Activated CD8-positive, alpha-beta memory T cell treated with anti-CD3 and anti-CD28 coated beads, Interleukin-2, amount 50 U/mL, for 48 hours (primary cell): ENCODE results near the gene JOSD1.

Source experiments
- DNase-seq: peaks from one replicate; pipeline ENCODE4 v3.0.0-alpha.2; 2020

Gene JOSD1

DNA sequence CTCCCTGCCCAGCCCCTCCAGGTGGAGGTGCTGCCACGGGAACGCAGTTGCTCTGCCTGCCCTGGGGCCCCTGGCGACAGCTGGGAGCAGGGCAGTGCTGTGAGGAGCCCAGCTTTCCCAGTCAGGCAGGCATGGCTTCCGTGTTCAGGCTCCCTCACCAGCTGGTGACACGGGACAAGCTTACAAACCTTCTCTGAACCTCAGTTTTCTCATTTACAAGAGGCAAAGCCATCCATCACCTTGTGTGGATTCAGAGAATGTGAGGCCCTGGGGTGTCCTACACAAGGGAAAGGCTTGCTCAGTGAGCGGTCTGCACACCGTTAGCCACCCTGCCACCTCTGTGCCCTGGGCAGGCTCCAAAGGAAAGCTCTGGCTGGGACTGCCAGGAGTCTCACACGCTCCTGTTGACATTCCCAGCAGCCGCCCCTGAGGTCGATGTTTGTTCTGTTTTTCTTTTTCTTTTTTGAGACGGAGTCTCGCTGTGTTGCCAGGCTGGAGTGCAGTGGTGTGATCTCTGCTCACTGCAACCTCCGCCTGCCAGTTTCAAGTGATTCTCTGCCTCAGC, 31.6 kb upstream of the JOSD1 start:
- no peak for DNase-seq

DNA sequence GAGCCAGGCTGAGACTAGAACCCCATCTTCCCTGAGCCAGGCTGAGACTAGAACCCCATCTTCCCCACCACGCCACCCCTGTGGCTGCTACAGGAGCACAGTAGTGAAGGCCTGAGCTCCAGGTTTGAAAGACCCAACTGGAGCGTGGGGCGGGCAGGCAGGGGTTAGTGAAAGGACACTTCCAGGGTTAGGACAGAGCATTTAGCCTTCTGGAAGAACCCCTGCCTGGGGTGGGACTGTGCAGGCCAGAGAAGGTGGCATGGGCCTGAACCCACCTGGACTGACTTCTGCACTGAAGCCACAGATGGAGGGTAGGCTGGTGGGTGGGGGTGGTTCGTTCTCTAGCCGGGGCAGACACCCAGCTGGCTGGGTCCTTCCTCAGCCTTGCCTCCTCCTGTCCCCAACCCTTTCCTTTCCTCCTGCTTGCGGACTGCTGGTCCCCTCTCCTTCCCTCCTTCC, 31.0 kb upstream of the JOSD1 start:
- DNase-seq = no peak

DNA sequence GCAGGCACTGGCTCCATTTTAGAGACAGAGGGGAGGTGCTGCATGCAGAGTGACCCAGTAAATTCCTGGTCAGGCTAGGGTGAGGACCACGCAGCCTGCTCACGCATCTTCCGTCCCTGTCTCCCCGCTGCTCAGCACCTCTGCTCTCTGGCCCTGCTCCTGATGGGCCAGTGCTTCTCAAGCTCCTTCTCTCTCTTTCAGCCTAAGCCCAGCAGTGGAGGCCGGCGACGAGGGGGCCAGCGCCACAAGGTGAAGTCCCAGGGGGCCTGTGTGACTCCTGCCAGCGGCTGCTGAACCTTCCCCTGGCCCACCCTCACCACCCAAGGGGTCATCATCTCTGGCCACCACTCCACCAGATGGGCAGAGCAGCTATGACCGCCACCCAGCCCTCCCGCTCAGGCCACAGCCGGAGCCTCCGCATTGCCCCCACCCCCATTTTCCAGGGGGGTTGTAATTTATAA, 29.7 kb upstream of the JOSD1 start:
- DNase-seq = no peak

DNA sequence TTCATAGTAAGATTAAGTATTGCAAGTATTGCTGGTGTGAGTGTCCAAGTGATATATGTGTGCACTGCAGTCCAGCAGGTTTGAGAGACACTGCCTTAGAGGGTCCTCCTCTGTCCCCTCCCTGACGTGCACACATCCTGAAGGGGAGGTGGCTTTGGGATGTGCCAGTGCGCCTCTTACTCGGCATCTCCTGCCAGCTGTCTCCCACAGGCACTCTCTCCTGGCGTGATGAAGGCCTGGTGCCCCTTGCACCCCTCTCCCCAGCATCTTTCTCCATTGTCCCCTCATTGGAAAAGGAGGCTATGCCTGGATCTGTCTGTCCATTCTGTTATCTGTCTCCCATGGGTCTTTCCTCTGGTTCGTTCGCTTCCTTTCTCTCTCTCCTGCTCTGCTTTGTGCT, 29.2 kb upstream of the JOSD1 start:
- no peak for DNase-seq

DNA sequence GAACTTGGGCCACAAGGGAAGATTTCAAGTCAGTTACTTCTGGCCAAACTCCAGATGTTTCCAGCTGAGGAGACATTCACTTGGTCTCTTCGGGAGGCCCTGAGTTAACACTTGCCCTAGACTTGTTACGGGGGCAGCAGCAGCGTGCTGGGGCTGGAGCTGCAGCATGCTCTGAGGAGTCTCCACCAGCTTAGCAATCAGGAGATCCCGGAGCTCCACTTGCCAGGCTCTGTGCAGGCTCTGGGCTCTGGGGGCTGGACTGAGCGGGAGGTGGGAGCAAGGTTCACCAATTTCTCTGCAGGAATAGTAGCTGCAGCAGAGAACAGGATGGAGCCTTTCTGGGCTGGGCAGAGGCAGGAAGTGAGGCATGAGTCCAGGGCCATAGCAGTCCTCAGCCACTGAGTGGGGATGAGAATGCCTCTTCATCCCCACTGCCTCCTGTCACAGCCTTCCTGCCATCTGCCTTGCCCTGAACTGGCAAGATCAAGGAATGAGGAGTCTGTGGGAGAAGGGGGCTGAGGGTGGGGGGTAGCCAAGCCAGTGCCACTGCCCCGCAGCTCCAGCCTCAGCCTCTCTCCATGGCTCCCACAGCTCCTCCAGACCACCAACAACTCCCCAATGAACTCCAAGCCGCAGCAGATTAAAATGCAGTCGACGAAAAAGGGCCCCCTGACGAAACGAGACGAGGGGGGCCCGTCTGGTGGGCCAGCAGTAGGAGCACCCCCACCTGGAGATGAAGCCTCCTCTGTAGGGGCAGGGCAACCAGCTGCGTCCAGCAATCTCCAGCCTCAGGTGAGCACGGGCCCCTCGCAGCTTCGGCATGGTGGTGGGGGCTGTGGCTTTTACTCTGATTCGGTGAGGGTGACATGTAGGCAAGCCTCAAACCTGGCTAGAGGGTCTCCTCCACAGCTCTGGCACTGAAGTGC, 28.4 kb upstream of the JOSD1 start:
- DNase-seq = no peak

DNA sequence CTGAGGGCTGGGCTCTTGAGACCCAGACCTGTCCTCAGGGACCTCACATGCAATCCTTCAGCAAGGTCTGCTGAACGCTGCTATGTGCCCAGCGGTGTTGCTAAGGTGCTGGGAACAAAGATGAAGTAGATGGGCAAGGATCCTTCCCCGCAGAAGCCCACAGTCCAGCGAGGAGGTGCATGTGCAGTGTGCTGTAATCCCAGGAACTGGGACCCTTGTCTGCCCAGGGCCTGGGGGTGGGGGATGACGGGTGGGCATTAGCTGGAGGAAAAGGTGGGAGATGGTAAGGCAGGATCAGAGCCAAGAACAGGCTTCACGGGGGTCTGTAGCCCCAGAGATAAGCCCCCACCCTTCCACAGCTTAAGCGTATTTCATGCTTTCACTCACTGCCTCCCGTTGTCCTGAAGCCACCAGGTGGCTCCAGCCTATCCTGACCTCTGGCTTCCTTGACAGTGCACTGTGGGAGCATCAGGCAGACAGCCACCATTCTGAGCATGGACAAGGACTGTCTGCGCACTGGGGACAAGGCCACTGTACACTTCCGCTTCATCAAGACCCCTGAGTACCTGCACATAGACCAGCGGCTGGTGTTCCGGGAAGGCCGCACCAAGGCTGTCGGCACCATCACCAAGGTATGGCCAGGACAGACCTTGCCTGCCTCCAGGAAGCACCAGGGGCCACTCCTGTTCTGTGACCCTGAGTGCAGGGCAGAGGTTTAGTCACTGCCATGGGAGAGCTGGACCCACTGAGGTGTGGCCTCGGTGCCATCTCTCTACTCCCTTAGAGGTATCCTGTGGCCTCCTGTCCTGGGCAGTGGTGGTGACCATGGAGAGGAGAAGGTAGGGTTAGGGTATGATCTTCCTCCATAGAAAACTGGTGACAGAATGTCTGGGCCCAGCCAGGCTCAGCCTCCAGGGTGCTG, 27.0 kb upstream of the JOSD1 start:
- no peak for DNase-seq

DNA sequence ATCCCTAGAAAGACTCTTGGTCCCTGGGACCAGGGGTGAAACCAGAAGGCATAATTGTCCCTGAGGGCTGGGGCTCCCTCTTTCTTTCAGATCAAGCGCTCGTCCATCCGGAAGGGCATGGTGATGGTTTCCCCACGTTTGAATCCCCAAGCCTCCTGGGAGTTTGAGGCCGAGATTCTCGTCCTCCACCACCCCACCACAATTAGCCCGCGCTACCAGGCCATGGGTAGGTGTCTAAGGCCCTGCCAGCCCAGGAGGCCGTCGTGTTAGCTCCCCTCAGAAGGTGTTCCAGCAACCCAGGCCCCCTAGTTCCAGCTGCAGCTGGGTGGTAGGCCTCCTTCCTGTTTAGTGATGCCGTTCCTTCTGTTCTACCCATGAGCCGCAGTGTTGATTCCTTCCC, 26.4 kb upstream of the JOSD1 start:
- DNase-seq = no peak

DNA sequence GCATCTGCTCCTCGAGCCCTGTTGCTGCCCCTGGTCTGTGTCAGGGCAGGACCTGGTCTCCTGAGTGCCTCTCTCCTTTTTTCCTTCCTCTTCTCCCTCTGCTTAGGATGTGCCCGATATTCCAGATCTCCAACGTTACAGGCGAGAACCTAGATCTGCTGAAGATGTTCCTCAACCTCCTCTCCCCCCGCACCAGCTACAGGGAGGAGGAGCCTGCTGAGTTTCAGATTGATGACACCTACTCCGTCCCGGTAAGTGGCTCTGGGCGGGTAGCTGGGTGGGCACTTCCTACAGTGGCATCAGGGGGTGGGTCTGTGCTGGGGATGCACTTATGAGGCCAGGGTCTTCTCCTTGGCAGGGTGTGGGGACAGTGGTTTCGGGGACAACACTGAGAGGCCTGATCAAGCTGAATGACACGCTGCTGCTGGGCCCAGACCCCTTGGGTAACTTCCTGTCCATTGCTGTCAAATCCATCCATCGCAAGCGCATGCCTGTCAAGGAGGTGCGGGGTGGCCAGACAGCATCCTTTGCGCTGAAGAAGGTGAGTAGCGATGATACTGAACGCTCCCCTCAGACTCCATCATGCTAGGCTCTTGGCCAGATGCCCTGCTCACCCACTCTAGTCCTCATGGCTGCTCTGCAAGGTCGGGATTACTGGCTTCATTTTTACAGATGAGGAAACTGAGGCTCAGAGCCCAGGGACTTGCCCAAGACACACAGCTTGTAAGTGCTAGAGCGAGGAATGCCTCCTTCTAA, 25.3 kb upstream of the JOSD1 start:
- no peak for DNase-seq

DNA sequence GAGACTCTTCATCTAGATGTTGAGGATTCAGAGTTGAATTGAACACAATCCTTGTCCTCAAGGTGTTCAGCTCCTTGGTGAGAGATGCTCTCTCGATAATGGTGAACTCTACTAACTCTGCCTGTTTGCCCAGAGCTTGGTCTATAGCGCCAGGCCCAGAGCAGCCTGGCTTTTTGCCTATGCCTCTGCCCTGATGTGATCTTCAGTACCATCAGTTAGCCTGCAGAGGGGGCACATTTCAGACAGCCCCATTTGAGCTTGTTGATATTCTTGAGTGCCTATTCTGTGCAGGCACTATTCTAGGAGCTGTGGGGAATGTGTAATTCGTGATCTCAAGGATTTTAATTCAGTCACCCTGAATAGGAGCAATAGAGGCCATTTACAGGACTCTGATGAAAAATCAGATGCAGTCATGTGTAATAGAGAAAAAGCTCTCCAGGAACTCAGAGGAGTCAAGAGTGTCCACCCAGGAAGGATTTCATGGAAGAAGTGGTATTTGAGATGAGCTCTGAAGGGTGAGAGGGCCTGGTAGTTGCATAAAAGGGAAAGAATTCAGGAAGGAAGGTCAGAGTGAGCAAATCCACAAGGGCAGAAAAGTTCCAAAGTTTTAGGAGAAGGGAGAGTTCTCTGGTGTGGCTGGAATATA, 24.3 kb upstream of the JOSD1 start:
- DNase-seq = no peak

DNA sequence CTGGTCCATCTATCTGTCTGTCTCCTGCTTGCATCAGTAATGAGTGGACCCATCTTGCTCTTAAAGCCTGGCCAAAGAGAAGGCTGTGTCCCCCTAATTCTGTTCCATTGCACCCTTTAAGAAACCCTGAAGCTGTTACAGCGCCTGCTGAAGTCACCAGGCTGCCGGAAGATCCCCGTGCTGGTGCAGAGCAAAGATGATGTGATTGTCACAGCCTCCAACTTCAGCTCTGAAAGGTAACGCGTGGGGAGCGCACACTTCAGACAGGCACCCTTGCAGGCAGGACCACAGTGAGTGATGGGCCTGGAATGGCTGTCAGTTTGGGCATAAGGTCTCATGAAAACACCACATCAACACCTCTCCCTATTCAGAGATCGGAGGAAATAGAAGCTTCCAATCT, 23.4 kb upstream of the JOSD1 start:
- no peak for DNase-seq

DNA sequence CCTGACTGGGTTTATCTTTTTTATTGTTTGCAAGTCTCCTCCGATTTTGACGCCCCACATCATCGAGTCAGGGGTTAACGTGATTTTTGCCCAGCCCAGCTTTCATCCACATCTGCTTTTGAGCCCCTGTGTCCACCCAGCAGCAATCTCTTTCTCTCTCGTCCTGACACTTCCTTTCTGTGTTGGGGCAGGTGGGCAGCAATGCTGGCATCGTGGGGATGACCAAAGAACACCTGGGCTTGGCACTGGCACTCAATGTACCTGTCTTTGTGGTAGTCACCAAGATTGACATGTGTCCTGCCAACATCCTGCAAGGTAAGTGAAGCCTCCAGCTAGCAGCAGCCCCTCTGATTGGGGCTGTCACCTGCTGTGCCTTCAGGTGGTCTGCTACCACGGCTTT, 20.8 kb upstream of the JOSD1 start:
- no peak for DNase-seq

DNA sequence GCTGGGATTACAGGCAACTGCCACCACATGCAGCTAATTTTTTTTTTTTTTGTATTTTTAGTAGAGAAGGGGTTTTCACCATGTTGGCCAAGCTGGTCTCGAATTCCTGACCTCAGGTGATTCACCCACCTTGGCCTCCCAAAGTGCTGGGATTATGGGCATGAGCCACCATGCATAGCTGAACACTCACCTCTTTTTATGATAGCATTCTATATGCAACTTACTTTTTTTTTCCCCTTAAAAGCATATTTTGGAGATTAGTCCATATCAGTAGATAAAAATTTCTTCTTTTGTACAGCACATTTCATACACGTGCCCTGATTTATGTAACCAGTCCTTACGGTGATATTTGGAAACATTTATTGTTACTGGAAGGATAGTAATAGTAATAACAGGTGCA, 19.6 kb upstream of the JOSD1 start:
- DNase-seq = no peak

DNA sequence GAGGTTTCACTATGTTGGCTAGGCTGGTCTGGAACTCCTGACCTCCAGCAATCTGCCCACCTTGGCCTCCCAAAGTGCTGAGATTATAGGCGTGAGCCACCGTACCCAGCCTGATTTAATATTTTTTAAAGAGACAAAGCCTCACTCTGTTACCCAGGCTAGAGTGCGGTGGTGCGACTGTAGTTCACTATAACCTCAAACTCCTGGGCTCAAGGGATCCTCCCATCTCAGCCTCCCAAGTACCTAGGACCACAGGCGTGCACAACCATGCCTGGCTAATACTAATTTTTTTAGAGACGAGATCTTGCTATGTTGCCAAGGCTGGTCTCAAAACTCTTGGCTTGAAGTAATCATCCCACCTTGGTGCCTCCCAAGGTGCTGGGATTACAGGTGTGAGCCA, 18.5 kb upstream of the JOSD1 start:
- no peak for DNase-seq

DNA sequence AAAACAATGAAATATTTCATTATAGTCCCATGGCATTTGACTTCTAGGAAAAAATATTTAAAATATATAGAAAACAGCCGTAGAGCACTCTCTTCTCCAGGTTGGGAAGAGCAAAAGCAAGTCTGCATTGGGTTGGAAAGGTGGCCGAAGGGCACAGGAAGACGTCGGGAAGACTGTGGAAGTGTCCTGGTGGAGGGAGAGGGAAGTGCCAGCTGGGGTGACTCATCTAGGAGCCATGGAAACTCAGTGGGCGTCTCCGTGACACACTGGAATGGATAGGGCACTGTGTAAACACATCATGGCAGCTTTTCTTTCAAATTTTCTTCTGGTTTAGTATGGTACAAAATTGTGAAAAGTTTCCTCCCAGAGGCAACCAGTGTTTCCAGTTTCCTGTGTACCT, 17.7 kb upstream of the JOSD1 start:
- no peak for DNase-seq

DNA sequence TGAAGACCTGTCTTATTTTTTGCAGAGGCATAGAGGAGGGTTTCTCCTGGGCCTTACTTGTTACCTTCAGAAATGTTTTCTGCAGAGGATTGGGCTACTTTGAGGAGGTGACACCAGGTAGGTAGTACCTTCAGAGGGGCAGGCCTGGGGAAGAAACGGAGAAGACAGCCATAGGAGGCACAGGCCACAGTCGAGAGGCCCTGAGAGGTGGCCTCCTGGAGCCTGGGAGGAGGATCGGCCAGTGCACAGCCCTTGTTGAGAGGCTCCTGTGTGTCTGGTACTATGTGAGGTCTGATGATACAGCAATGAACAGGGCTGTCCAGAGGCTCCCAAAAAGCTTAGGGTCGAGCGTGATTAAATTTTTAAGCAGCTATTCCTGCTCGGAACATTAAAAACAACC, 16.5 kb upstream of the JOSD1 start:
- no peak for DNase-seq

DNA sequence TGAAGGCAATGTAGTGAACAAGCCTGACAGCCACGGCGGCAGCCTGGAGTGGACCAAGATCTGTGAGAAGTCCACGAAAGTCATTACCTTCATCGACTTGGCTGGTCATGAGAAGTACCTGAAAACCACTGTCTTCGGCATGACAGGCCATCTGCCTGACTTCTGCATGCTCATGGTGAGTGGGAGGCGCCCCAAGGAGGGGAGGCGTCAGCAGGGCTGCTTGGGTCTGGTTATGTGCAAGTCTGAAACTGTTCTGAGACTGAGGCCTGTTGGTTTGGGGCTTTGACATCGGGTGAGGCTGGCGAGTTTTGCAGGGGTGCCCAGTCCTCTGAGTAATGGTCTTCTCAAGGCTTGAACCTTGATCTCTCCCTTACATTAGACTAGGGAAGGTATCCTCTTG, 16.1 kb upstream of the JOSD1 start:
- DNase-seq = no peak

DNA sequence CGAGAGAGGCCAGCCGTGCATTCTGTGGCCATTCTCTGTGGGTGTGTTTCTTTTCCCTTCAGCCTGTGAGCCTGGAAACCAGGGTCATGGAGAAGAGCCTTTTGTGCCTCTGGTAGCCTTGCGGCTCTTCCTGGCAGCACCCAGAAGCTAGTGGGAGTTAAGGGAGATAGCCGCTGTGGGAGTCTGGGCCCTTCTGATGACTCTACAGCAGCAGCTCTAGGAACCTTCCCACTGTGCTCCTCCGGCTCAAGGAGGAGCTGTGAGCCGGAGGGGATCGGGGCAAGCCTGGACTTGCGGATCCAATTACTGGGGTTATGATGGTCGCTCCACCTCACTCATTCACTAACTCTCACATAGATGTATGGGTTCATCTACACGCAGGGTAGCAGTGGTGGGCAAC, 15.5 kb upstream of the JOSD1 start:
- DNase-seq = no peak

DNA sequence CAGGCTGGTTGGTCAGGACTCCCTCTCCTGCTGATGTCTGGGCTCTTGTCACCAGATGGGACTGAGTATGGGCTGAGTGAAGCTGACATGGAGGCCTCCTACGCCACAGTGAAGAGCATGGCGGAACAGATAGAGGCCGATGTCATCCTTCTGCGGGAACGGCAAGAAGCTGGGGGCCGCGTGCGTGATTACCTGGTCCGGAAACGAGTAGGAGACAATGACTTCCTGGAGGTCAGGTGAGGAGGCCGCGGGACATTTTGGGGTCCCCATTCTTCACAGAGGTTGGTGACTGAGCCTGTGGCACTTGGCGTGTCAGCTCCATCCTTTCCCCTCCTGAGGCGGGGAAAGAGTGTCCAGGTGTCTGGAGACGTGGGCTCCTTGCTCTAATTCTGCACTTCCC, 15.1 kb upstream of the JOSD1 start:
- no peak for DNase-seq

DNA sequence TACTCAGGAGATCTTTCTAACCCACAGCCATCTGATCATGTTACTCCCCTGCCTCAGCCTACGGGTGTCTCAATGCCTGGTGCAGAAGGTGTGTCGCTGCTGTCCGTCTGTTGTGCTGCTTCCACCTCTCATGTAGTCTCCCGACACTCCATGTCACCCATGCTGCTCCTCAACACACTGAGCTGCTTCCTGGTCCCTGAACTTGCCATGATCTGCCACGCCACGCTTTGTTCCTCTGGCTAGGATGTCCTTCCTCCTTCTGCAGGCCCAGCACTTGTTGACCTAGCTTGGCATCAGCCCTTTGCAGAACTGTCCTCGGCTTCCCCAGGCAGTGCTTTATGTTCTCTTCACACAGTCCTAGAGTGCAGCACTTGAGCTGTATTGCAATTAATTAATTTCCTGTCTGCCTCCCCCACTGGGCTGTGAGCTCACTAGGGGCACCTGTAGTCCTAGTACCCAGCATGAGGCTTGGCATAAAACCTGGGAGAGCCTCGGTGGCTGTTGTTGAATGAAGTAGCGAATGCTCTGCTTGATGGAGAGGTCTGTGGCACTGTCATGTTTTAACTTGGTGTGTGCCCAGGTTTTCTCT, 14.5 kb upstream of the JOSD1 start:
- DNase-seq = no peak

DNA sequence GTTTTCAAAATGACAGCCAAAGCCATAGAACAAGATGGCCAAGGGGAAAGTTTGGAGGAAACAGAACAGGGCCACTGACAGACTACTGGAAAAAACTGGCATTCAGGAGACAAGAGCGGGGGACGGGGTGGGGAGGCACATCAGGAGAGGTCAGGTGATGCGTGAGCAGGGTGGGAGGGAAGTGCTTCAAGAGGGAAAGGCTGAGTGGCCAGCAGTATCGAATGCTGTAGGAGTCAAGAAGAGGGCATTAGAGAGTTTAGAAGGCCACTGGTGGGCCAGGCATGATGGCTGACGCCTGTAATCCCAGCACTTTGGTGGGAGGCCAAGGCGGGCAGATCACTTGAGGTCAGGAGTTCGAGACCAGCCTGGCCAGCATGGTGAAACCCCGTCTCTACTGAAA, 13.2 kb upstream of the JOSD1 start:
- no peak for DNase-seq

DNA sequence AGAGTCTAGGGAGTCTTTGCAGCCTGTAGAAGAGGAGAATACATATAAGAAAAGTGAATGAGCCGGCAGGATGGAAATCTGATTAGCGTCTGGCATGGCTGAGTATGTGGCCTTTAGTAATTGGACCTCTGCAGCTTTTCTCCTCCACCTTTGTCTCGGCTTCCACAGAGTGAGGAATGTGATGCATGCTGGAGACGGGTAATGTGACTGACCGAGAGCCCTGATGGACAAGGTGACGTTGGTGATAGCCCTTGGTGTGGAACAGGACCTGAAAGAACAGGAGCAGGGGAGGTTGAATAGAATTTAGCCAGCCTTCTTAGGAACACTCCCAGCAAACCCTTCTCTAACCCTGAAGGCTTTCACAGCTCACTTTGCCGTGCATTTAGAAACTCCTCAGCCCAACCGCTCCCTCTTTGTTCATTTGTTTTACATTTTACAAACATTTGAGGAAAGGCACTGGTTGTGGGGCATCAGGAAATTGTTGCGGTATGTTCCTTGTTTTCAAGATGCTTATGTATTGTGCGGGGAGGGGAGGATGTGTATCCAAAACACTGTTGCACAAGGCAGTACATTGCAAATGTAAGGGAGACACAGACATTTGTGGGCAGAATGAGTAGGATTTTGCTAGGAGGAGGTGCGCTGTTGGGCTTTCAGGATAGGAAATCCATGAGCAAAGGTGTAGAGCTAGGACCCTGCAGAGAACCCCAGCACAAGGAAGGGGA, 11.9 kb upstream of the JOSD1 start:
- no peak for DNase-seq
